IMR-90 (cell line): ENCODE data around the gene ADGRF4. TPM values are rescaled to one million over a fixed set of nuclear protein-coding genes. Genes with fewer than 3 reads are reported as not detected.

Experiments used
- ATAC-seq: fragments of 200-7000 bp; cut with Tn5 transposase; 2 replicates; pipeline ENCODE4 v1.9.1; 2020; ENCODE audit warnings: low read depth, mild to moderate bottlenecking, moderate library complexity
- BruUV-seq: library from RNA; stranded (reverse); fragments of 400-500 nt; replicated peaks from 2 replicates; lab custom pipeline; 2021; lab: Mats Ljungman, UMichigan
- CTCF ChIA-PET: fragments of 300-600 bp; formaldehyde crosslinking; extraction: SDS; loops from one replicate; lab custom pipeline; 2021; ENCODE audit warnings: antibody characterized with exemption; lab: Yijun Ruan, JAX
- POLR2A ChIA-PET: fragments of 300-600 bp; sonication (Branson Sonifier 250); formaldehyde crosslinking; loops from one replicate; lab custom pipeline; 2022; ENCODE audit warnings: antibody characterized with exemption; ENCODE audit not compliant: unreplicated experiment; lab: Charles Lee
- DNase-seq: peaks from one replicate; pipeline ENCODE4 v3.0.0; 2013
- H2AFZ ChIP-seq: replicated peaks from 2 replicates; pipeline ENCODE3; 2013; ENCODE audit warnings: low read length, mild to moderate bottlenecking; ENCODE audit not compliant: poor library complexity
- H2AK5ac ChIP-seq: 2 replicates; pipeline ENCODE4 v1.6.1; 2013; ENCODE audit warnings: low read depth, low read length, inconsistent platforms
- H2AK9ac ChIP-seq: replicated peaks from 2 replicates; pipeline ENCODE3; 2013; ENCODE audit warnings: mild to moderate bottlenecking, low read depth, low read length, moderate library complexity; ENCODE audit not compliant: poor library complexity
- H2BK120ac ChIP-seq: 2 replicates; pipeline ENCODE4 v1.6.1; 2013; ENCODE audit warnings: low read depth, low read length, inconsistent platforms
- H2BK15ac ChIP-seq: 3 replicates; pipeline ENCODE4 v1.6.1; 2013; ENCODE audit warnings: low read depth, low read length, inconsistent platforms
- H2BK20ac ChIP-seq: 2 replicates; pipeline ENCODE4 v1.6.1; 2013; ENCODE audit warnings: low read depth, mild to moderate bottlenecking, inconsistent platforms, low read length, moderate library complexity
- H2BK5ac ChIP-seq: 2 replicates; pipeline ENCODE4 v1.6.1; 2013; ENCODE audit warnings: mild to moderate bottlenecking, low read depth, low read length, inconsistent platforms; ENCODE audit not compliant: poor library complexity, severe bottlenecking
- H3K14ac ChIP-seq: replicated peaks from 2 replicates; pipeline ENCODE4 v1.6.1; 2013; ENCODE audit warnings: low read depth, low read length, inconsistent platforms
- H3K18ac ChIP-seq: 2 replicates; pipeline ENCODE4 v1.6.1; 2013; ENCODE audit warnings: low read depth, low read length, control low read depth
- H3K23ac ChIP-seq: 2 replicates; pipeline ENCODE4 v1.6.1; 2013; ENCODE audit warnings: low read depth, low read length, inconsistent platforms
- H3K27ac ChIP-seq: 2 replicates; pipeline ENCODE4 v1.5.1; 2013; ENCODE audit warnings: mild to moderate bottlenecking, control low read depth, low read length; ENCODE audit not compliant: insufficient read depth
- H3K27me3 ChIP-seq: 2 replicates; pipeline ENCODE4 v1.6.1; 2013; ENCODE audit warnings: low read length; ENCODE audit not compliant: control insufficient read depth, insufficient read depth
- H3K36me3 ChIP-seq: 2 replicates; pipeline ENCODE4 v1.6.1; 2013; ENCODE audit warnings: low read length, mixed read lengths; ENCODE audit not compliant: control insufficient read depth, insufficient read depth
- H3K4ac ChIP-seq: 2 replicates; pipeline ENCODE4 v1.6.1; 2013; ENCODE audit warnings: low read depth, low read length, inconsistent platforms
- H3K4me1 ChIP-seq: 2 replicates; pipeline ENCODE4 v1.6.1; 2013; ENCODE audit warnings: low read length, mixed read lengths; ENCODE audit not compliant: control insufficient read depth, insufficient read depth
- H3K4me2 ChIP-seq: 2 replicates; pipeline ENCODE4 v1.6.1; 2013; ENCODE audit warnings: low read depth, mild to moderate bottlenecking, control low read depth, low read length, moderate library complexity
- H3K4me3 ChIP-seq: 2 replicates; pipeline ENCODE4 v1.5.1; 2013; ENCODE audit warnings: low read depth, mild to moderate bottlenecking, control low read depth, low read length, moderate library complexity; ENCODE audit not compliant: insufficient read depth
- H3K56ac ChIP-seq: 2 replicates; pipeline ENCODE4 v1.6.1; 2013; ENCODE audit warnings: low read length, inconsistent platforms; ENCODE audit not compliant: insufficient read depth; ENCODE audit errors: extremely low read depth
- H3K79me1 ChIP-seq, 2 experiments: 2 replicates each; pipeline ENCODE4 v1.6.1; 2013; ENCODE audit warnings: low read length in 2 of 2, inconsistent platforms in 1 of 2, low read depth in 1 of 2
- H3K9ac ChIP-seq: 2 replicates; pipeline ENCODE4 v1.6.1; 2013; ENCODE audit warnings: low read depth, low read length, control low read depth
- H3K9me1 ChIP-seq: 2 replicates; pipeline ENCODE4 v1.6.1; 2013; ENCODE audit warnings: low read length, inconsistent platforms; ENCODE audit not compliant: insufficient read depth
- H3K9me3 ChIP-seq: 2 replicates; pipeline ENCODE4 v1.6.1; 2013; ENCODE audit warnings: low read length; ENCODE audit not compliant: control insufficient read depth, insufficient read depth
- H4K20me1 ChIP-seq: 2 replicates; pipeline ENCODE4 v1.6.1; 2013; ENCODE audit warnings: low read length, inconsistent platforms; ENCODE audit not compliant: insufficient read depth
- H4K5ac ChIP-seq: 2 replicates; pipeline ENCODE4 v1.6.1; 2013; ENCODE audit warnings: mild to moderate bottlenecking, low read depth, low read length, control low read depth
- H4K8ac ChIP-seq, 2 experiments: 2 replicates each; pipeline ENCODE4 v1.6.1; 2013; ENCODE audit warnings: low read depth in 2 of 2, low read length in 2 of 2, control low read depth in 1 of 2, inconsistent platforms in 1 of 2
- H4K91ac ChIP-seq: 2 replicates; pipeline ENCODE4 v1.6.1; 2013; ENCODE audit warnings: low read depth, low read length, inconsistent platforms; ENCODE audit not compliant: insufficient read depth
- MXI1 ChIP-seq: IDR thresholded peaks from 2 replicates; pipeline ENCODE4 v1.6.1; 2012; ENCODE audit warnings: low read depth, mild to moderate bottlenecking, low read length, moderate library complexity, borderline replicate concordance
- USF2 ChIP-seq: fragments of 150-350 bp; IDR thresholded peaks from 2 replicates; pipeline ENCODE4 v1.6.1; 2017; ENCODE audit warnings: mild to moderate bottlenecking, antibody characterized with exemption, low read length, low read depth
- WGBS, 2 experiments: methylation state at CpG; one replicate each; pipeline versions ENCODE4 v1.1.5 to v1.1.7; 2013; ENCODE audit warnings: missing lambda C conversion rate in 2 of 2; ENCODE audit not compliant: insufficient read length in 1 of 2; ENCODE audit errors: extremely low coverage in 2 of 2; 5-methylcytosine and 5-hydroxymethylcytosine counted together
- dilution Hi-C: fragments of 300-500 bp; cut with HindIII; formaldehyde crosslinking; loops from one replicate; pipeline ENCODE4 v1.14.3; 2018; ENCODE audit warnings: low sequenced_read_pairs; ENCODE audit not compliant: unreplicated experiment
- in situ Hi-C: fragments of 300-500 bp; cut with MboI; formaldehyde crosslinking; loops from 3 replicates; pipeline ENCODE4 v1.14.3; 2019; ENCODE audit warnings: low sequenced_read_pairs, inconsistent platforms, mixed read lengths
- intact Hi-C: fragments of 100-400 bp; cut with micrococcal nuclease; formaldehyde crosslinking; loops from 2 replicates; pipeline ENCODE4 v1.10.0; 2022
- polyA plus RNA-seq, 3 experiments: library from polyadenylated mRNA; depleted of rRNA; stranded (reverse); fragments of >200 nt; gene quantifications; 2 replicates each; pipeline ENCODE4 v1.2.3, GENCODE V29; 2012; ENCODE audit warnings: low replicate concordance in 1 of 3
- total RNA-seq: library from RNA; depleted of rRNA; stranded (reverse); fragments of >200 nt; gene quantifications from 2 replicates; pipeline ENCODE4 v1.2.3, GENCODE V29; 2012

Gene ADGRF4
- total and polyA plus RNA-seq, 2 of the 4 experiments (the other 2 are of a cell fraction), result under 0.01 to 0.02 TPM

- no peak for ATAC-seq
- no TSS peak for BruUV-seq
Observed at GRCh38 chr6:47677381-47678100, 20.8 kb upstream of the ADGRF4 start.

More at GRCh38 chr6:47677381-47678100, 20.8 kb upstream of the ADGRF4 start:
- in situ Hi-C loops, result no loop called here
- Histone ChIP-seq H3K56ac (no peak overlapping the region), H3K4ac (no peak overlapping the region), H3K4me1 (no peaks in the 10 kb centered on the region), H2AK5ac (no peak overlapping the region), H3K36me3 (no peaks in the 10 kb centered on the region), H4K8ac (no peak overlapping the region), H2BK20ac (no peak overlapping the region), H3K9ac (no peak overlapping the region), H2AFZ (no peak overlapping the region), H3K9me1 (no peaks in the 10 kb centered on the region), H3K27ac (no peak overlapping the region), H2BK5ac (no peak overlapping the region), H2AK9ac (no peak overlapping the region), H3K79me1 (no peaks in the 10 kb centered on the region), H4K20me1 (no peaks in the 10 kb centered on the region), H3K9me3 (no peaks in the 10 kb centered on the region), H3K4me3 (no peak overlapping the region), H3K23ac (no peak overlapping the region), H4K5ac (no peak overlapping the region), H3K14ac (no peak overlapping the region), H3K27me3 (no peaks in the 10 kb centered on the region), H4K91ac (no peak overlapping the region), H2BK15ac (no peak overlapping the region), H3K18ac (no peak overlapping the region), H3K4me2 (no peak overlapping the region), H2BK120ac (no peak overlapping the region)
- dilution Hi-C loops, result no loop called here
- no CpG with 5 or more reads among the region's 4 CpGs for WGBS, 2 experiments
- DNase-seq, result no peak
- ChIA-PET CTCF (no interaction called here), POLR2A (no interaction called here)
- no peak for TF ChIP-seq MXI1
- no peak for TF ChIP-seq USF2
- intact Hi-C loops, result no loop called here
